NCI-H2171 treated with DMSO at 0.1 percent for 48 hours (cell line): ENCODE results near the gene ZBTB21.

Experiments used
- DNase-seq: peaks from one replicate; lab custom pipeline; 2025; lab: John Stamatoyannopoulos, UW

ZBTB21 gene

GRCh38 chr21:42039911-42040351 is 29.8 kb upstream of the ZBTB21 start:
- DNase-seq: peak; percentile 60

- DNase-seq: no peak
Observed at GRCh38 chr21:42039470-42039901, 29.3 kb upstream of the ZBTB21 start.

- DNase-seq: peak; percentile 93
Observed at GRCh38 chr21:42038826-42039425, 28.8 kb upstream of the ZBTB21 start.

GRCh38 chr21:42038393-42038792 is 28.2 kb upstream of the ZBTB21 start:
- DNase-seq: no peak

- no peak for DNase-seq
Observed at GRCh38 chr21:42037943-42038342, 27.8 kb upstream of the ZBTB21 start.

GRCh38 chr21:42037516-42037915 is 27.4 kb upstream of the ZBTB21 start:
- DNase-seq: no peak

GRCh38 chr21:42036313-42036712 is 26.2 kb upstream of the ZBTB21 start:
- DNase-seq: no peak

- no peak for DNase-seq
Observed at GRCh38 chr21:42032968-42033367, 22.8 kb upstream of the ZBTB21 start.

GRCh38 chr21:42032266-42032665 is 22.1 kb upstream of the ZBTB21 start:
- no peak for DNase-seq

- DNase-seq: no peak
Observed at GRCh38 chr21:42031816-42032215, 21.7 kb upstream of the ZBTB21 start.

- no peak for DNase-seq
Observed at GRCh38 chr21:42031241-42031640, 21.1 kb upstream of the ZBTB21 start.

GRCh38 chr21:42030311-42030710 is 20.2 kb upstream of the ZBTB21 start:
- DNase-seq: no peak

- peak; percentile 21 for DNase-seq
Observed at GRCh38 chr21:42028766-42029425, 18.7 kb upstream of the ZBTB21 start.

- peak; percentile 59 for DNase-seq
Observed at GRCh38 chr21:42027822-42028765, 17.9 kb upstream of the ZBTB21 start.

- no peak for DNase-seq
Observed at GRCh38 chr21:42027085-42027821, 17.1 kb upstream of the ZBTB21 start.

GRCh38 chr21:42026082-42026435 is 15.9 kb upstream of the ZBTB21 start:
- no peak for DNase-seq

- no peak for DNase-seq
Observed at GRCh38 chr21:42025376-42026081, 15.4 kb upstream of the ZBTB21 start.

- no peak for DNase-seq
Observed at GRCh38 chr21:42022906-42023305, 12.7 kb upstream of the ZBTB21 start.

- no peak for DNase-seq
Observed at GRCh38 chr21:42022091-42022430, 11.9 kb upstream of the ZBTB21 start.

GRCh38 chr21:42021371-42022090 is 11.4 kb upstream of the ZBTB21 start:
- no peak for DNase-seq

GRCh38 chr21:42019706-42020105 is 9.5 kb upstream of the ZBTB21 start:
- DNase-seq: no peak
